Measurements from ENCODE around the gene ITGB7. TPM values are rescaled to one million over a fixed set of nuclear protein-coding genes. Genes with fewer than 3 reads are reported as not detected.

Gene ITGB7
- total RNA-seq, 4 donors from 2014 or later, result 0.40 to 5.8 (median 2.6) TPM

DNA sequence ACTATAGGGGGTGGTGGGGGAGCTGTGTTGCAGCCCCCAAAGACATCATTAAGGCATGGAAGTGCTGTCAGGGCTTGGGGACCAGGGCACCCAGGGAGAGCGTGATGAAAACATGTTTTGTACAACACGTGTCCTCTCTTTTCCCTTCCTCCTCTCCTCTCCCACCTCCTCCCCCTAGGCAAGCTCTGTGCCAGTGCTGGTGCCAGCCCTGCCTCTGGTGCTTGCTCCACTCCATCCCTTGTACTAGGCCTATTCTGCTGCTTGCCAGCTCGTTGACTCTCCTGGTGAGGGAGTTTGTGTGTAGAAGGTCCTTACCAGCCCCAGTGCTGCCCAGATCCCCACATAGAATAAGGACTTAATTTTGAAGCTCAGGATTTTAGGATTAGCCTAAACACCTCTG, 28.1 kb upstream of the ITGB7 start:
- H3K27ac ChIP-seq, result peak overlapping the region in 3 of 4 donors; percentile 85 to 93 (median 90)
- WGBS, 2 donors (ENCODE audit: low coverage in 1 of 2), result 56% methylated on average over 3 of the region's 3 CpGs; no CpG with 5 or more reads in 1 of the 2 donors
- H3K4me1 ChIP-seq, result peaks cover 0 to 58% (median 32%) of the 10 kb centered on the region in 3 donors
- H3K27me3 ChIP-seq, result no peaks in the 10 kb centered on the region
- no peak for ATAC-seq
- no peak overlapping the region for H3K4me3 ChIP-seq
- no peaks in the 10 kb centered on the region for H3K9me3 ChIP-seq
- TF ChIP-seq, protein P1, sequence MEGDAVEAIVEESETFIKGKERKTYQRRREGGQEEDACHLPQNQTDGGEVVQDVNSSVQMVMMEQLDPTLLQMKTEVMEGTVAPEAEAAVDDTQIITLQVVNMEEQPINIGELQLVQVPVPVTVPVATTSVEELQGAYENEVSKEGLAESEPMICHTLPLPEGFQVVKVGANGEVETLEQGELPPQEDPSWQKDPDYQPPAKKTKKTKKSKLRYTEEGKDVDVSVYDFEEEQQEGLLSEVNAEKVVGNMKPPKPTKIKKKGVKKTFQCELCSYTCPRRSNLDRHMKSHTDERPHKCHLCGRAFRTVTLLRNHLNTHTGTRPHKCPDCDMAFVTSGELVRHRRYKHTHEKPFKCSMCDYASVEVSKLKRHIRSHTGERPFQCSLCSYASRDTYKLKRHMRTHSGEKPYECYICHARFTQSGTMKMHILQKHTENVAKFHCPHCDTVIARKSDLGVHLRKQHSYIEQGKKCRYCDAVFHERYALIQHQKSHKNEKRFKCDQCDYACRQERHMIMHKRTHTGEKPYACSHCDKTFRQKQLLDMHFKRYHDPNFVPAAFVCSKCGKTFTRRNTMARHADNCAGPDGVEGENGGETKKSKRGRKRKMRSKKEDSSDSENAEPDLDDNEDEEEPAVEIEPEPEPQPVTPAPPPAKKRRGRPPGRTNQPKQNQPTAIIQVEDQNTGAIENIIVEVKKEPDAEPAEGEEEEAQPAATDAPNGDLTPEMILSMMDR (IDR thresholded peaks at IDR 0.05), result no peak
- no peak for TF ChIP-seq POLR2AphosphoS5 (IDR thresholded peaks at IDR 0.05)
- no peak for TF ChIP-seq POLR2A (IDR thresholded peaks at IDR 0.05)
- TF ChIP-seq EP300 (IDR thresholded peaks at IDR 0.05), result no peak
- H3K36me3 ChIP-seq, result no peaks in the 10 kb centered on the region

DNA sequence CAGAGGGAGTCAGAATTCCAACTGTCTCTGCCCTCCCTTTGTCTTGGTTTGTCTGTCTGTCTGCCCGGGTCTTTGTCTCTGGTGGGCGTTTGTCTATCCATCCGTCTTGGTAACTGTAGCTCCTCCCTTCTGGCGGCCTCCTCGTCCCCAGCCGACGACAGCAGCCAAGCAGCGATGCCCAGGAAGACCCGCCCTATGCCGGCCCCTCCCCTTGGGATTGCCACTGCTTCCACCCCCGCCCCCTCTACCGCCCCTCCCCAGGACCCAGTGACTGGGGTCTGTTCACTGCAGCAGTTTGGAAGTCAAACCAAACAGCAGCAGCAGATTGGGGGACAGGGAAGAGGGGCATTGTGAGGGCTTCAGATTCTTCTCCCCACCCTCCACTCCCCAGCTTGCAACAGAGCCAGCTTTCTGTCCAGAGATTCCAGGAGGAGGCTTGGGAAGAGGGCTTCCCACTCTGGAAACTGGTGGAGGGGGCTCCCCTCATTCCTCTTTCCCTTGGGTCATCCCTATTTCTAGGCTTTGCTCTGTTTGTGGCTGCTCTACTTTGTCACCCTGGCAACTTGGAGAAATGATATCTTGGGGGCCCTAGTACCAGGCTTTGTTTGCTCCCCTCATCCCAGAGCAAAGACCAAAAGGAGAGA, 27.3 kb upstream of the ITGB7 start:
- peaks cover 0 to 65% (median 35%) of the 10 kb centered on the region in 3 donors for H3K4me1 ChIP-seq
- no peaks in the 10 kb centered on the region for H3K27me3 ChIP-seq
- H3K36me3 ChIP-seq, result no peaks in the 10 kb centered on the region
- no peak for TF ChIP-seq POLR2A (IDR thresholded peaks at IDR 0.05)
- TF ChIP-seq, protein P1 (IDR thresholded peaks at IDR 0.05), result no peak
- no peak for TF ChIP-seq EP300 (IDR thresholded peaks at IDR 0.05)
- TF ChIP-seq POLR2AphosphoS5 (IDR thresholded peaks at IDR 0.05), result no peak
- peak overlapping the region in 3 of 4 donors; percentile 85 to 93 (median 90) for H3K27ac ChIP-seq
- no peaks in the 10 kb centered on the region for H3K9me3 ChIP-seq
- no peak for ATAC-seq
- WGBS, 2 donors (ENCODE audit: low coverage in 1 of 2), result 0 to 5% methylated on average over 1 to 4 of the region's 12 CpGs
- no peak overlapping the region for H3K4me3 ChIP-seq

DNA sequence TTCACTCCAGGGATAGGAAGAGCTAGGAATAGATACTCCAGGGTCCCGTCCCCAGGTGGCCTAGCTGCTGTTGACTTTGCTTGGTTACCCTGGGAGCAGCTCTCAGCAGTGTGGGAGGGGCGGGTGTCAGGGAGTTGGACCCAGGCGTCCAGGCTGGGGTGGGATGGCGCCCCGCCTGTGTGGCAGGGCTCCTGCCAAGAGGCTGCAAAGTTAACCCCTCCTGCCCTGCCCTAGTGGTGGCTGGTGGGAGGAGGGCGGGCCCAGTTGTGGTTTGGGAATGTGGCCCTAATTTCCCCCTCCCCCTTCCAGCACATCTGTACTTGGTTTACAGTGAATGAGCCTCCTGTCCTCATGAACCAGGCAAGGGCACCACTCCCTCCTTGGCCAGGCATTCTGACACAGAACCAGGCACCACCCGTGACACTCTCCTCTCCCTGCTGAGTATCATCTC, 26.6 kb upstream of the ITGB7 start:
- WGBS, 2 donors (ENCODE audit: low coverage in 1 of 2), result 0 to 15% methylated on average over 3 to 4 of the region's 7 CpGs
- Histone ChIP-seq H3K27ac (peak overlapping the region; percentile 36 to 93 (median 88)), H3K4me3 (no peak overlapping the region), H3K9me3 (no peaks in the 10 kb centered on the region), H3K27me3 (no peaks in the 10 kb centered on the region), H3K4me1 (peaks cover 0 to 72% (median 35%) of the 10 kb centered on the region in 3 donors), H3K36me3 (no peaks in the 10 kb centered on the region)
- TF ChIP-seq POLR2AphosphoS5 (IDR thresholded peaks at IDR 0.05), result no peak
- TF ChIP-seq, protein P1 (IDR thresholded peaks at IDR 0.05), result no peak
- no peak for TF ChIP-seq EP300 (IDR thresholded peaks at IDR 0.05)
- TF ChIP-seq POLR2A (IDR thresholded peaks at IDR 0.05), result no peak
- no peak for ATAC-seq

DNA sequence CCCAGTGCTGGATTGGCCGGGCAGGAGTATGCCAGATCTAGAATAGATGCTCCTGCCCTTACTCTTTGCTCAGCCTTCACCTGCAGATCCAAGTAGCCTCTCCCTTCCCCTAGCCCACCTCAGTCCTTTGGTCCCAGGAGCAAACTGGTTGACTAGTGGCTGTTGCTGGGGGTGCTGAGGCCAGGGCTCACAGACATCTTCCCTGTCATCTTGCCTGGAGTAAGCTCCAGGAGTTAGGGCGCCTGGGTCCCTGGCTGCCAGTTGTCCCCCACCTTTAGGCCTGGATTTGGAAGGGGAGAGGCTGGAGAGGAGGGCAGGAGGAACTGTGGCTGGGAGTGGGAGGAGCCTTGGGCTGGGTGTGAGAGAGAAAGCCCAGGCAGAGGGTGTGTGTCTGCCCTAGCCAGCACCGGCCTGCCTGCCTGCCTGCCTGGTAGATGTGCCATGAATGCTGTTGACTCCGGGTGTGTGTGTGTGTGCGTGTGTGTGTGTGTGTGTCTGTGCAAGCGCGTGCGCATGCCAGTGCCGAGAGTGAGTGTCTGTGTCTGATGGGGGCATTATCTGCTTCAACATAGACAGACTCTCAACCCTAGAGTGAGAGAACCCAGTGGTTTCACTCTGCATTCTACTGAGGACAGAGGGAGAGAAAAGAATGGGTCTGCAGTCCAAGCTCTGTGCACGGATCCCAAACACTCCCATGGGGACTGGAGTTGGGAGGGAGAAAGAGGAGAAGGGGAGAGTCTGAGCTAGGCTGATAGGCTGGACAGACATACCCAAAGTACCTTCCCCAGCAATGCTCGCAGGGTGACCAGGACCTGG, 25.8 kb upstream of the ITGB7 start:
- H3K4me1 ChIP-seq, result peaks cover 0 to 81% (median 35%) of the 10 kb centered on the region in 3 donors

More for the DNA sequence above, 25.8 kb upstream of the ITGB7 start:
- Histone ChIP-seq H3K27ac (peak overlapping the region; percentile 69 to 93 (median 88)), H3K36me3 (peaks cover 0 to 2% of the 10 kb centered on the region in 2 donors), H3K27me3 (no peaks in the 10 kb centered on the region), H3K9me3 (no peaks in the 10 kb centered on the region), H3K4me3 (peak overlapping the region; percentile 57 to 83)
- 3 to 4% methylated on average over 4 to 5 of the region's 11 CpGs for WGBS, 2 donors (ENCODE audit: low coverage in 1 of 2)
- no peak for TF ChIP-seq POLR2A (IDR thresholded peaks at IDR 0.05)
- no peak for TF ChIP-seq EP300 (IDR thresholded peaks at IDR 0.05)
- TF ChIP-seq POLR2AphosphoS5 (IDR thresholded peaks at IDR 0.05), result no peak
- TF ChIP-seq, protein P1 (IDR thresholded peaks at IDR 0.05), result no peak
- ATAC-seq, result peak; percentile 70
